ENCODE results near the gene MBD3. TPM values are rescaled to one million over a fixed set of nuclear protein-coding genes. Genes with fewer than 3 reads are reported as not detected.

Gene MBD3
- total RNA-seq, 2 donors from 2014 or later, result 44.2 to 53.6 TPM

DNA sequence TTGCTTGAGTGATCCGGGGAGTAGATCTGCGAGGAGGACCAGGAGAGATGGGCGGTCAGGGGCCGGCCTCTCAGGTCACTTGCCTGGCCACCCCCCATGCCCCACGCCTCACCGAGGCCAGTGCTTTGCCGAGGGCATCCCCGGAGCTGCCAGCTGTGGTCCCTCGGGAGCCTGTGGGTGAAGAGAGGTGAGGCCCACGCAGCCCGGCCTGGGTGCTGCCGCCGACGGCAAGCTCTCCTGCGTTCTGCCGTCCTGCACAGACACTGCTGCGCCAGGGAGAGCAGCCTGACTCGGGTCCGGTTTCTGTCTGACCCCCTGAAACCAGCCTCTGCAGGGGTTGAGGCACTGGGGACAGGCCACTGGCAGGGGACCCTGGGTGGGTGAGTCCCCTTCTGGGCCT lies 28.4 kb upstream of the MBD3 start:
- DNase-seq (ENCODE audit: low spot score), result no peak
- intact Hi-C loops (cut with DNase I), result no loop called here

DNA sequence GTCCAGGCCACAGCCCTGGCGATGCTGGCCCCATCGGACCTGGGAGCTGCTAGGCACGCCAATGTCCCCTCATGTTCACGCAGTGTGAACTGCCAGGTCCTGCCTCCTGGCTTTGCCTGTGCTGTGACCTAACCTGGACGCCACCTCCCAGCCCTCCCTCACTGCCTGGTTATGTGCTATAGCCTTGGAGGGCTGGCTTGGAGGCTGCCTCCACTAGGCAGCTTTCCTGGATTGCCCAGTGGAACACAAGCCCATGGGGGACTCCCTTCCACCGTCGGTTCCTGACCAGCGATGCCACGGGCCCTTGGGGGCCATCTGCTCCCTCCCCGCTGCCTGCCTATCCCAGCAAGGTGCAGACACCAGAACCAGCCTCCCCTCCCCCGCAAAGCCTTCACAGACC lies 27.8 kb upstream of the MBD3 start:
- intact Hi-C loops (cut with DNase I), result no loop called here
- DNase-seq (ENCODE audit: low spot score), result no peak

DNA sequence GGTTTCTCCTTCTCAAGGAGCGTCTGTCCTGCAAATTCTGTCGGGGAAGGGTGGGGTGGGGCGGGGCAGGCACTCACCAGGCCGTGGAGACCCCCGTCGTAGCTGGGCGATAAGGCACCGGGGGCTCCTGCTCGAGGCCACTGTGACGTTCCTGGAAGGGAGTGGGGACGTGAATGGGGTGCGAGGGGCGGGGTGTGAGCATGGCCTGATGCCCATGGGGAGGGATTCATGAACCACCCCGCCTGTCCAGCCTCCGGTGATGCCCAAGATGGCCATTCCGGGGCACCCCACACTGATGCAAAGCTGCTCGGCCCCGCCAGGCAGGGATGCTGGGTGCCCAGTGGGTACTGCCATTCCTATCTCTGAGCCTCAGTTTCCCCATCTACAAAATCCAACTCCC lies 27.0 kb upstream of the MBD3 start:
- intact Hi-C loops (cut with DNase I), result no loop called here
- no peak for DNase-seq (ENCODE audit: low spot score)

DNA sequence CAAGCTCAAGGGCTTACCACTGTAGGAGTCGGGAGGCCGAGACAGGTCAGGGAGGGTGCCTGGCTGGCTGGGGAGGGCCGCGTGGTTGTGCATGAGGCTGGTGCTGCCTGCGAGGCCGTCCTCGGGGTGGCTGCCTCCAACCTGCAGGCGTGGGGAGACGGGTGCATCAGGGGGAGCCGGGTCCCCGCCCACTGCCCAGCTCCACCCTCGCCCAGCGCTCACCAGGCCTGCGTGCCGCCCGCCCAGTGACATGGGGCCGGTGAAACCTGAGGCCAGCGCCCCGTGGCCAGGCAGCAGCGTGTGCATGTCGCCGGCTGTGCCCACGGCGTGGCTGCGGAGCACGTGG lies 26.4 kb upstream of the MBD3 start:
- no peak for DNase-seq (ENCODE audit: low spot score)
- intact Hi-C loops (cut with DNase I), result no loop called here

DNA sequence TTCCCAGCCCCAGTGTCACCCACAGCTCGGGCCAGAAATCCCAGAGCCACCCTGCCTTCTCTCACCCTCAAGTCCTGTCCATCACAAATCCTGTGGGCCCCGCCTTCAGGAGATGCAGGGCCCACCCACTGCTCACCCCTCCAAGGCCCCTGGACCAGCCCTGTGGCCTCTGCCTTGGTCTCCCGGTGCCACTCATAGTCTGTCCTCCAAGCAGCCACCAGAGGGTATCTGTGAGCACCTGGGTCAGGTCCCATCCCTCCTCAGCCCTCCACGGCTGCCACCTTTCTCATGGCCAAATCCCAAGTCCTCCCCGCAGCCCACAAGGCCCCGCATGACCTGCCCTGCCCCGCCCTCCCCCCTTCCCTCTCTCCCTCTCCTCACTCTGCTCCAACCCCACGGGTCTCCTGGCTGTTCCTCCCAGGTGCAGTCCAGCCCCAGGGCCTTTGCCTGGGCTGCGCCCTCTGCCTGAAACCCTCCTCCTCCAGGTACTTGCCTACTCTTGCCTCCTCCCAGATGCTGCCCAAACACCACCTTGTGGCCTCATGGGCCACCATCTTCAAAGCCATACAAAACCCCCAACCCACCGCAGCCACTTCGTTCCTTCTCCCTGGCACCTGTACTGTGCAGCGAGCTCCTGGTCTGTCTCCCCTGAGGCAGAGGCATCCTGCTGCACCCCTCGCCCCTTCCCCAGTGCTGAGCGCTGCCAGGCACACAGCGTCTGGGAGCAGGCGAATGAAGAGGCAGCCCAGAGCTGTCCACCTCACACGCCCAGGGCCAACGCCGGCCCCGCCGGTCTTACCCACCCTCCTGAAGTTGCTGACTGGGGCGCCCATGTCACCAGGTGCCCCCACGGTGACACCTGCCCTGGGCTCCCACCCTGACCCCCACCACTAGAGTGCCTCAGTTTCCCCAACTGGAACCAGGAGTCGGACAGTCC lies 25.8 kb upstream of the MBD3 start:
- intact Hi-C loops (cut with DNase I), result no loop called here
- DNase-seq (ENCODE audit: low spot score), result no peak

DNA sequence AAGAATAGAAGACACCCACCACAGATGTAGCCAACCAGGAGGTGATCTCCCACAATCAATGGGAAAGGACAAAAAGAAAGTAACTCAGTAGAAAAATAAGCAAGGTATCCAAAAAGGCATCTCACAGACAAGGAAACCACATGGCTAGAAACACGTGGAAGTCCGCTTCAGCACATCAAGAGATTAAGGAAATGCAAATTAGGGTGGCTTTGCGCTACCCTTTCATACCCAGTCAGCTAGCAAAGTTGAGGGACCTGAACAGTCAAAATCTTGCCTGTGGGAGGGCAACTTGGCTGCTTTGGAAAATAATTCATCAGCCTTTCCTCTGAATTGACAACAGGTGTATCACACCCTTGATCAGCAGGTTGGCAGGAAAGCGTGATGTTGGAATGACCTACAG lies 24.2 kb upstream of the MBD3 start:
- intact Hi-C loops (cut with DNase I), result no loop called here
- DNase-seq (ENCODE audit: low spot score), result no peak

DNA sequence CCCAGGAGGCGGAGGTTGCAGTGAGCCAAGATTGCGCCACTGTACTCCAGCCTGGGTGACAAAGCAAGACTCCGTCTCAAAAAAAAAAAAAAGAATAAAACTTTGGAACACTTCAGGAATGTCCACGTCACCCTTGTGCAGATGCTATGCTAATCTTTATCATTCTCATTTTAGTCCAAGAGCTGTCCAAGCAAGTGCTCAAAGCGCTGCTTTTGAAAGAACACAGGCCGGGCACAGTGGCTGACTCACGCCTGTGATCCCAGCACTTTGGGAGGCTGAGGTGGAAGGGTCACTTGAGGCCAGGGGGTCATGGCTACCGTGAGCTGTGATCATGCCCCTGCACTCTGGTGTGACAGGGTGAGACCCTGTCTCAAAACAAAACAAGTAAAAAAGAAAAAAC lies 23.7 kb upstream of the MBD3 start:
- intact Hi-C loops (cut with DNase I), result no loop called here
- DNase-seq (ENCODE audit: low spot score), result no peak

DNA sequence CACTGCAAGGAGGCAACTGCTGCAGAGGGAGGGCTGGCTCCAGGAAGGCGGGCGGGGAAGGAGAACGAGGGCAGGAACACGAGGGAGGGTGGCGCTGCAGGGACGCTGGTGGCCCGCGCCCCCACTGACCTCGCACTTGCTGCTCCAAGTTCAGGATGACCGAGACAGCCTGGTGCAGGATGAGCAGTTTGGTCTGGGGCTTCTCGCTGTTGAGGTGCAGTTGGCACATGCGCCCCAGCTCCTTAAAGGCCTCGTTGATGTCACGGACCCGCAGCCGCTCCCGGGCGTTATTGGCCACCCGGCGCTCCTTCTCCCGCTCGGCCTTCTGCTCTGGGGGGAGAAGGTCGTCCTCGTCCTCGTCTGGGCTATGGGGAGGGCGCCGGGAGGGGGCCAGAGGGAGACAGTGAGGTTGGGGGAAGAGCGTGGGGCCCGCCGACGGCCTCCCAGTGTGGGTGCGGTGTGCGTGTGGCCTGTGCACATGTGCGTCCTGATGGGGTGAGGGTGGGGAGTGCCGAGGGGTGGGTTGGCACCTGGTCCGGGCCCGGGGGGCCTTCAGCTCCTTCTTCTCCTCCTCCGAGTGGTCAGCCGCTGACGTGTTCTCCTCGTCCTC lies 22.6 kb upstream of the MBD3 start:
- no peak for DNase-seq (ENCODE audit: low spot score)
- intact Hi-C loops (cut with DNase I), result no loop called here

DNA sequence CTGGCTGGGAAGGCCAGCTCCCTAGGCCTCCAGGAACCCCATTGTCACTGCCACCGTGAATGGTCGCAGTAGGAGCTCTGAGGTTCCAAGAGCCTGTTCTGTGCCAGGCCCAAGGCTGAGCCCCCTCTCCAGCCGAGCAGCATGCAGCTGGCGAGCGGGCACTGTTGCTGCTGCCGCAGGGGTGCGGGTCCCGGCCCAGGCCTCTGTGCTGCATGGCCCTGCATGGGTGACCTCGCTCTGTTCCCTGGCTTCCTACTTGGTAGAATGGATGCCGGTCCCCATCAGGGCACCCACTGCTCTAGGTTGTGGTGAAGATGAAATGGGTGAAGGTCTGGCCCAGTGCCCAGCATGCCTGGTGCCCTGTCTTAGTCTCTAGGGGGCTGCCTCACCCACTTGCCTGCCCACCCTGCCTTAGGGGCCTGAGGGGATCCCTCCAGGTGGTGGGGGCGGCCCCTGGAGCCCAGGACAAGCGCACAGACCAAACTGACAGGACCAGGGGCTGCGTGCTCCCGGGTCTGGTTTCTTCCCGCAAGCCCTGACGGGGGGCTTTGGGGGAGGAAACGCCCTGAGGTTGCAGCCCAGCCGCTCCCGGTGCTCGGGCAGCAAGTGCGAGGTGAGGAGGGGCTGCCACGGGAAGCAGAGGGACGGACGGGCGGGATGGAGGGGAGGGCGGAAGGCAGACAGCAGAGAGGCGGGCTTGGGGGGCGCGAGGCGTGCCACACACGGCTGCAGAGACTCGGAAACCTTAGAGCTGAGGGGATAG lies 21.3 kb upstream of the MBD3 start:
- no peak for DNase-seq (ENCODE audit: low spot score)
- intact Hi-C loops (cut with DNase I), result no loop called here

DNA sequence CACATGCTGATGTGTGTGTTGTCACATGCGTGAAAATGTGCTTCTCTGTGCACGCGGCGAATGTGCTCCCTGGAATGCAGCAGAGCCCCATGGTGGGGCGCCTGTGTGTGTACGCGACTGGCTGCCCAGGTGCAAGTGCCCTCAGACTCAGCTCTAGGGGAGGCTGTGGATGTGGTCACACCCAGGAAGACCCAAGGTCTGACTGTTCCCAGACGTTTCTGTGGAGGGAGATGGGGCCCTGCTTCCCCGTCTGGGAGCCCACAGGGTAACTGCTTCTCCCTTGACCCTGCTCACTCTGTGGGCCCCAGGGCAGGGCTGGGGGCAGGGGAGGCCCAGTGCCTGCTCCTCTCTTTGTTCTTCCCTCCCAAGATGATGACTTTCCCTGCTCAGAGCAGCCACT lies 20.5 kb upstream of the MBD3 start:
- intact Hi-C loops (cut with DNase I), result no loop called here
- no peak for DNase-seq (ENCODE audit: low spot score)

DNA sequence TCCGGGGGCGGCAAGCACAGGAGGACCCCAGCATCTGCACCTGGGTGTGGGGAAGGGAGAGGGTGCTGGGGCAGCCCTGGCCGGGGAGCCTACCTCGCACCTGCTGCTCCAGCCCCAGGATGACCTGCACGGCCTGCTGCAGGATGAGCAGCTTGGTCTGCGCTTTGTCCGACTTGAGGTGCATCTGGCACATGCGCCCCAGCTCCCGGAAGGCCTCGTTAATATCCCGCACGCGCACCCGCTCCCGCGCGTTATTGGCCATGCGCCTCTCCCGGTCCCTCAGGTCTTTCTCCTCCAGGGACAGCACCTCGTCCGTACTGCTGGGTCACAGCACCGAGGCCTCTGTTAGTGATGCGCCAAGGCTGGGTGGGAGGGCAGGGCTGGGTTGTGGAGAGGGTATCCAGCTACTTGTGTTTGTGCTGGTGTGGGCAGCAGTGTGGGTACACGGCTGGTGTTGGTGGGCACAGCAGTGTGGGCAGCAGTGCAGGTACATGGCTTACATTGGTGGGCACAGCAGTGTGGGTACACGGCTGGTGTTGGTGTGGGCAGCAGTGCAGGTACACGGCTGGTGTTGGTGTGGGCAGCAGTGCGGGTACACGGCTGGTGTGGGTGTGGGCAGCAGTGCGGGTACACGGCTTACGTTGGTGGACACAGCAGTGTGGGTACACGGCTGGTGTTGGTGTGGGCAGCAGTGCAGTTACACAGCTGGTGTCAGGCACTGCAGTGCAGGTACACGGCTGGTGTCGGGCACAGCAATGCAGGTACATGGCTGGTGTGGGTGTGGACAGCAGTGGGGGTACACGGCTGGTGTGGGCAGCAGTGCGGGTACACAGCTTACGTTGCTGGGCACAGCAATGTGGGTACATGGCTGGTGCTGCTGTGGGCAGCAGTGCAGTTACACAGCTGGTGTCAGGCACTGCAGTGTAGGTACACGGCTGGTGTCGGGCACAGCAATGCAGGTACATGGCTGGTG lies 19.7 kb upstream of the MBD3 start:
- intact Hi-C loops (cut with DNase I), result no loop called here
- no peak for DNase-seq (ENCODE audit: low spot score)

DNA sequence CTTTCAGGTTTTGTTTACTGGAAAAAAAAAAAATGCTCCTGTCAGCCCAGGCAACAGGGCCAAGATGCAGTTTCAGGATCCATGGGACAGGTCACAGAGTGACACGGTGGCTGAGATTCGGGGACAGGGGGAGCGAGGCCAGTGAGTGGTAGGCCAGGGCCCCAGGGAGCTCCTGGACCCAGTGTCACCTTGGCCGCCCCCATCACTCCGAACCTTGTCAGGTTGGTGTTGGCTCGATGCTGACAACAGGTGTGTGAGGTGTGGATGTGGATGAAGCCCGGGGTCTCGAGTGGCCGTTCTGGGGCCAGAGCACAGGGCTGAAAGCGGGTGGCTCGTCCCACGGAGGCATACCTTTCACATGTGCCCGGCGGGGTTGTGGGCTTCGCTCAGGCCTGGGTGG lies 18.7 kb upstream of the MBD3 start:
- intact Hi-C loops (cut with DNase I), result no loop called here
- DNase-seq (ENCODE audit: low spot score), result no peak

DNA sequence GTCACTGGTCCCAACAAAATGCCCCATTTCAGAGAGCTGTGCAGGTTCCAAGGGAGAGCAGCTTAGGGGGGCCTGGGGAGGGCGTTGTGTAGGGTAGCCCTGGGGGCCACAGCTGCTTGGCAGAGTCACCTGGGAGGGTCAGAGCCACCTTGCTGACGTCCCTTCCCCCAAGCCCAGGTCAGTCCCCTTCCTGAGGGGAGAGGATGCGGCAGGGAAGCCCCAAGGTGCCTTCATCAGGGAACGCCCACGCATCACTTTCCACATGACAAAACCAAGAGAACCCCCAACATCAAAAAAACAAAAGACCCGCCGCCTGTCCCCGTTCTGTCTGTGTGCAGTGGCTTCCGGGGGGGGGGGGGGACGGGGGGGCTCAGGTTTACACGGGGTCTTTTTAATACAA lies 17.9 kb upstream of the MBD3 start:
- no peak for DNase-seq (ENCODE audit: low spot score)
- intact Hi-C loops (cut with DNase I), result no loop called here

DNA sequence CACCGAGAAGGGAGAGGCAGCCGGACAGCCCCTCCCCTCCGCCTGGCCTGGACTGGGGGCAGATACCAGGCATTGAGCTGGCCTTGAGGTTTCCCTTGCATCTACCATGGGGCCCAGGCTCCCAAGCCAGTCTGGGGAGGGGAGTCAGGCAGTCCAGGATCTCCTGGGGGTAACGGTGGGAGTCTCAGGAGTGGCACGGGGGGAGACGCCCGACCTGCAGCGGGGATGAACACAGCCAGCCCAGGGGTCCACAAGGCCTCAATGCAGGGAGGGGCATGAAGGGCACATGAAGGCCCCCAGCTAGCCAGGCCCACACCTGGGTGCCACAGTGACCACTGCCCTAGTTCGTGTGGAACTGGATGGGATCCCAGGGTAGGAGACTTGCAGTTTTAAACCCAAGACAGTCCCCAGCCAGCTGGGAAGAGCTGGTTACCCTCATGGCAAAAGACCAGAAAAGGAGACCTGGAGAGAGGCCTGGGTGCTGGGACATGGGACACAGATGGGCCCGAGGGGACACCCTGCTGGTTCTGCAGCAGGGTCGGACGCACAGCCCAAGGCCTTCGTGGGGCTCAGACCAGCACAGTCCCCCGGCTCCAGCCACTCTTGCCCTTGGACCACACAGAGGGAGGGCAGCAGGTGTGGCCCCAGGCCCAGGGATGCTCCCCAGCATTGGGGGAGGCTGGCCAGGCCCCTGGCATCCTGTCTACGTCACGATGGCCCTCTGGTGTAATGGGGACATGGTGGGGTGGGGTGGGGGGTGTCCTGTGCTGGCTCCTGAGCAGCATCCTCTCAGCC lies 17.2 kb upstream of the MBD3 start:
- intact Hi-C loops (cut with DNase I), result loop anchor here in 1 of 2 donors (2.0 kb wide), 1 partner anchor 35 kb away; no protein-coding TSS in a partner anchor
- DNase-seq (ENCODE audit: low spot score), result no peak

DNA sequence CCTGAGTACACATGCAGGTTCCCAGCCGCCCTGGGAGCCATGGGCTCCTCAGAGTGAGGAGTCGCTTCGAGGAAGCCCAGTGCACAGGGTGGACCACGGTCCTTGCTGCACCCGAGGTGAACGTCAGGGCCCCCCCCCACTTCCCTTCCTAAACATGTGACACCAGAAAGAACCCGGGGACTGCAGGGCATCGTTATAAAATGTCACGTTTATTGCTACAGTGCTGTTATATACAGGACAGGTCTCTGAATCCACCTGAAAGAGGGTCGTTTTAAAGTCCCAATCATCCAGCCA lies 16.4 kb upstream of the MBD3 start:
- intact Hi-C loops (cut with DNase I), result loop anchor here in 1 of 2 donors (2.0 kb wide), 1 partner anchor 36 kb away; no protein-coding TSS in a partner anchor

DNA sequence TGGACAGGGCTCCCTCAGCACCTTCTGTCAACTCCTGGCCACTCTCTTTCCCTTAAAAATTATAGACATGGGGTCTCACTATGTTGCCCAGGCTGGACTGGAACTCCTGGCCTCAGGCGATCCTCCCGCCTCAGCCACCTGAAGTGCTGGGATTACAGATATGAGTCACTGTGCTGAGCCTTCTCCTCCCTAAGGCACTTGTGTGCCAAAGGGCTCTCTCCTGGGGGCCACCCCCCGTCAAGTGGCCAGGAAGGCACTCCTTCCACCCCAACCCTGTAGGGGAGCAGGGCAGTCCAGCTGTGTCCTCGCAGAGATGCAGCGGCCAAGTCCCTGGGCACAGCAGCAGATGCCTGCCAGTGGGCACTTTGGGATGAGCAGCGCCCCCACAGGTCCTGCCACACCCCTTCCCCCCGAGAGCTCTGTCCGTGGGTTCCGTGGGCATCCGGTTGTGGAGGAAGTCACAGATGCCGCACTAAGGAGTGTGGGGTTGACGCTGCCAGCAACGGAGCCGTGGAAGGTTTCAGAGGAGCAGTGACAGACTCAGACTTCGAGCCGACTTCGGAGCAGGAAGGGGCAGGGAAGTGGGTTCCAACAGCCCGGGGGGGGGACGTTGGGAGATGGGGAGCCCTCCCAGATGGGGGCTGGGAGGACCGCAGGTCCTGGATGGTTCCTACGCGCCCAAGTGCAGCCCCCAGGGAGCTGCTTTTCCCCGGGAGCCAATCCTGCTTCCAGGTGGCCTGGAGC lies 15.9 kb upstream of the MBD3 start:
- no peak for DNase-seq (ENCODE audit: low spot score)
- intact Hi-C loops (cut with DNase I), result loop anchor here in 1 of 2 donors (2.0 kb wide), 1 partner anchor 36 kb away; no protein-coding TSS in a partner anchor

More for the DNA sequence above, 16.4 kb upstream of the MBD3 start:
- DNase-seq (ENCODE audit: low spot score), result no peak

DNA sequence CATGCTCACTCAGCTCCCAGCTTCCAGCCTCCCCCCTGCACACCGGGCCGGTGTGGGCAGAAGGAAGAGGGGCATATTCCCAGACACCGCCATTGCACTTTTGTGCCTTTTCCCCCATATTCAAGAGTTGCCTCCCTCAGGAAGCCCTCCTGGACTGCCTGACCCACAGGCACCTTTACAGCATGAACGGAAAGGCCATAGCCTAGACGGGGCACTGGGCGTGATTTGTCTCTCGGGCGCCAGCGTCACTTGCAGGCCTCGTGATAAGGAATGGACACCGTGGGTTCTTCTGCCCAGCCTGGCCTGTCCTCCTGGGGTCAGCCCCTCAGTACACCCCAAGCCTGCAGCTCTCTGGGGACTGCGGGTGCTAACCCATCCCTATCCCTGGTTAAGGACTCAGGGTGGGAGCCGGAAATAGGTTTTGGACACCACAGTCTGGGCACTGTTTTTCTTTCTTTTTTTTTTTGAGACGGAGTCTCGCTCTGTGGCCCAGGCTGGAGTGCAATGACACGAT lies 13.5 kb upstream of the MBD3 start:
- no peak for DNase-seq (ENCODE audit: low spot score)
- intact Hi-C loops (cut with DNase I), result no loop called here

All from posterior vena cava (tissue), 2 donors.